ENCODE results near the gene FUT8. TPM values are rescaled to one million over a fixed set of nuclear protein-coding genes. Genes with fewer than 3 reads are reported as not detected.

The FUT8 gene
- total RNA-seq, 6 experiments from 2014 or later: 59.5 to 70.4 (median 63.8) TPM

GRCh38 chr14:65771271-65771670, 358.7 kb downstream of the FUT8 start:
- TF ChIP-seq CTCF (IDR thresholded peaks at IDR 0.05): no peak
- no peaks in the 10 kb centered on the region for H3K36me3 Mint-ChIP-seq (ENCODE audit: low read depth)
- DNase-seq: no peak
- H3K4me1 Mint-ChIP-seq (ENCODE audit: low read depth): no peaks in the 10 kb centered on the region
- H3K4me3 Mint-ChIP-seq: no peak overlapping the region
- no peak overlapping the region for H3K27ac Mint-ChIP-seq
- no peaks in the 10 kb centered on the region for H3K9me3 Mint-ChIP-seq
- peaks cover 16% of the 10 kb centered on the region for H3K27me3 Mint-ChIP-seq (ENCODE audit: insufficient read depth)

GRCh38 chr14:65772466-65772865, 359.9 kb downstream of the FUT8 start:
- Mint-ChIP-seq H3K36me3 (ENCODE audit: low read depth) (no peaks in the 10 kb centered on the region), H3K4me3 (no peak overlapping the region)

GRCh38 chr14:65772921-65773574, 360.5 kb downstream of the FUT8 start:
- H3K9me3 Mint-ChIP-seq: no peaks in the 10 kb centered on the region
- no peaks in the 10 kb centered on the region for H3K4me1 Mint-ChIP-seq (ENCODE audit: low read depth)
- no peak overlapping the region for H3K27ac Mint-ChIP-seq
- no peak for DNase-seq
- TF ChIP-seq CTCF (IDR thresholded peaks at IDR 0.05): no peak
- H3K27me3 Mint-ChIP-seq (ENCODE audit: insufficient read depth): peaks cover 16% of the 10 kb centered on the region
- H3K36me3 Mint-ChIP-seq (ENCODE audit: low read depth): no peaks in the 10 kb centered on the region
- no peak overlapping the region for H3K4me3 Mint-ChIP-seq

More at GRCh38 chr14:65772466-65772865, 359.9 kb downstream of the FUT8 start:
- Mint-ChIP-seq H3K4me1 (ENCODE audit: low read depth) (no peaks in the 10 kb centered on the region), H3K27ac (no peak overlapping the region), H3K27me3 (ENCODE audit: insufficient read depth) (peaks cover 16% of the 10 kb centered on the region), H3K9me3 (no peaks in the 10 kb centered on the region)
- TF ChIP-seq CTCF (IDR thresholded peaks at IDR 0.05): no peak
- no peak for DNase-seq

- H3K27me3 Mint-ChIP-seq (ENCODE audit: insufficient read depth): peaks cover 16% of the 10 kb centered on the region
- no peak overlapping the region for H3K4me3 Mint-ChIP-seq
- no peak for TF ChIP-seq CTCF (IDR thresholded peaks at IDR 0.05)
- no peaks in the 10 kb centered on the region for H3K9me3 Mint-ChIP-seq
- H3K4me1 Mint-ChIP-seq (ENCODE audit: low read depth): no peaks in the 10 kb centered on the region
- no peaks in the 10 kb centered on the region for H3K36me3 Mint-ChIP-seq (ENCODE audit: low read depth)
- DNase-seq: no peak
- no peak overlapping the region for H3K27ac Mint-ChIP-seq
These were observed 361.5 kb downstream of the FUT8 start for GRCh38 chr14:65774041-65774440.

- no peak for DNase-seq
- Mint-ChIP-seq H3K4me1 (ENCODE audit: low read depth) (no peaks in the 10 kb centered on the region), H3K27me3 (ENCODE audit: insufficient read depth) (peaks cover 25% of the 10 kb centered on the region), H3K4me3 (no peak overlapping the region), H3K36me3 (ENCODE audit: low read depth) (no peaks in the 10 kb centered on the region), H3K9me3 (no peaks in the 10 kb centered on the region), H3K27ac (no peak overlapping the region)
- no peak for TF ChIP-seq CTCF (IDR thresholded peaks at IDR 0.05)
These were observed 363.8 kb downstream of the FUT8 start for GRCh38 chr14:65776193-65776852.

All from HFFc6 (cell line).